H1 (cell line): Measurements from ENCODE around the gene ZNF483.

ENCODE experiments used
- CREB1 ChIP-seq: IDR thresholded peaks from 2 replicates; pipeline ENCODE4 v1.6.1; 2012; ENCODE audit warnings: inconsistent platforms
- POLR2A ChIP-seq, 2 experiments: IDR thresholded peaks; 1 replicate in 1 of 2; 2 replicates in 1 of 2; pipeline ENCODE4 v1.6.1; 2011; ENCODE audit warnings: low read depth in 2 of 2, low read length in 2 of 2, mild to moderate bottlenecking in 2 of 2; ENCODE audit errors: control extremely low read depth in 1 of 2
- POLR2AphosphoS5 ChIP-seq: IDR thresholded peaks from 2 replicates; pipeline ENCODE4 v1.6.1; 2011; ENCODE audit warnings: low read depth, low read length
- RAD21 ChIP-seq, 2 experiments: IDR thresholded peaks in 1 of 2; conservative IDR thresholded peaks in 1 of 2; 2 replicates each; pipeline ENCODE4 v1.6.1; 2011; ENCODE audit warnings: low read depth in 2 of 2, low read length in 2 of 2, improper control_type of control experiment in 1 of 2, inconsistent platforms in 1 of 2, mild to moderate bottlenecking in 1 of 2, moderate library complexity in 1 of 2
- TEAD4 ChIP-seq: IDR thresholded peaks from 2 replicates; pipeline ENCODE4 v1.6.1; 2012; ENCODE audit warnings: low read depth, low read length, inconsistent platforms, mixed read lengths
- TF ChIP-seq, protein P1 (sequence below), 3 experiments: IDR thresholded peaks; 1 replicate in 2 of 3; 2 replicates in 1 of 3; pipeline versions ENCODE4 v1.5.1 to v1.6.1; 2011; ENCODE audit warnings: low read length in 3 of 3, mild to moderate bottlenecking in 3 of 3, inconsistent platforms in 2 of 3, low read depth in 1 of 3, moderate library complexity in 1 of 3; ENCODE audit not compliant: insufficient read depth in 1 of 3; ENCODE audit errors: control extremely low read depth in 1 of 3

DNA sequence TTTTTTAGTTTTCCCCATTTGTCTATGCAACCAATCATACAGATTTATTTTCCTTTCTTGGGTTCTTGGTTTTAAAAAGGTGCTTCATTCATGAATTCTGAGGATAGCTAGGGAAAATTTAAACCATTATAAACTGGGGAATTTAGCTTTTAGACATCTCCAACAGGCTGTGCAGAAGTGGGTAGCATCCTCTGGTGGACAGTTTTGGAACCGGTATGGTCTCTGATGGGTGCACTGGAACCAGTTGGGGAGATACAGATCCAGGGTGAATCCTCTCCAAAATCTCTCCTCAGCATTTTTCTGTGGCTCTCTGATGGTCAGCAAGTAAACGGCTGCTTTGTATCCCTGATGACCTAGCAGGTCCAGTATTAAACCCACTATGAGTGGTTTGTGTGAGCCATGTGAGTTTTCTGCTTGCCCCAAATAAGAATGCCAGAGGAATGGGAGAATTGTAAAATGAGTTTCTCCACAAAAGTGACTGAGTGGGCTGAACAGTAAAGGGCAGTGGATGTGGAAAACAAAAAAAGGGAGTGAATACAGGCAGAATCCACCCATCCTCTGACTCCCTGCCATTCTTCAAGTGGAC, 97.0 kb downstream of the ZNF483 start:
- no peak for TF ChIP-seq TEAD4
- TF ChIP-seq POLR2A (IDR thresholded peaks at IDR 0.05; ENCODE audit: control extremely low read depth in 1 of 2, low read depth in 2 of 2, low read length in 2 of 2) = no peak
- TF ChIP-seq POLR2AphosphoS5 = no peak
- peak; percentile 71 to 77 for TF ChIP-seq RAD21 (IDR thresholded peaks at IDR 0.05 in 1 of 2, conservative IDR thresholded peaks at IDR 0.05 in 1 of 2; ENCODE audit: low read depth in 2 of 2, low read length in 2 of 2)
- TF ChIP-seq, protein P1, sequence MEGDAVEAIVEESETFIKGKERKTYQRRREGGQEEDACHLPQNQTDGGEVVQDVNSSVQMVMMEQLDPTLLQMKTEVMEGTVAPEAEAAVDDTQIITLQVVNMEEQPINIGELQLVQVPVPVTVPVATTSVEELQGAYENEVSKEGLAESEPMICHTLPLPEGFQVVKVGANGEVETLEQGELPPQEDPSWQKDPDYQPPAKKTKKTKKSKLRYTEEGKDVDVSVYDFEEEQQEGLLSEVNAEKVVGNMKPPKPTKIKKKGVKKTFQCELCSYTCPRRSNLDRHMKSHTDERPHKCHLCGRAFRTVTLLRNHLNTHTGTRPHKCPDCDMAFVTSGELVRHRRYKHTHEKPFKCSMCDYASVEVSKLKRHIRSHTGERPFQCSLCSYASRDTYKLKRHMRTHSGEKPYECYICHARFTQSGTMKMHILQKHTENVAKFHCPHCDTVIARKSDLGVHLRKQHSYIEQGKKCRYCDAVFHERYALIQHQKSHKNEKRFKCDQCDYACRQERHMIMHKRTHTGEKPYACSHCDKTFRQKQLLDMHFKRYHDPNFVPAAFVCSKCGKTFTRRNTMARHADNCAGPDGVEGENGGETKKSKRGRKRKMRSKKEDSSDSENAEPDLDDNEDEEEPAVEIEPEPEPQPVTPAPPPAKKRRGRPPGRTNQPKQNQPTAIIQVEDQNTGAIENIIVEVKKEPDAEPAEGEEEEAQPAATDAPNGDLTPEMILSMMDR (IDR thresholded peaks at IDR 0.05; ENCODE audit: control extremely low read depth in 1 of 3, insufficient read depth in 1 of 3, low read depth in 1 of 3, low read length in 3 of 3) = peak; percentile 64 to 79 (median 70)
- no peak for TF ChIP-seq CREB1
